Testis (tissue), 3 donors: Measurements from ENCODE around the gene RBL2. TPM values are rescaled to one million over a fixed set of nuclear protein-coding genes. Genes with fewer than 3 reads are reported as not detected.

Experiments used
- DNase-seq: peaks from one replicate; pipeline ENCODE4 v3.0.0-alpha.2; 2019
- H3K27ac ChIP-seq, 2 donors: fragments of 200-600 bp; sonication (generic); one replicate each; pipeline ENCODE4 v1.5.1; 2019
- H3K27me3 ChIP-seq: fragments of 200-600 bp; sonication (generic); one replicate; pipeline ENCODE4 v1.5.1; 2019
- H3K36me3 ChIP-seq: fragments of 200-600 bp; sonication (generic); one replicate; pipeline ENCODE4 v1.5.1; 2017; ENCODE audit warnings: low read depth; ENCODE audit errors: missing control alignments
- H3K4me1 ChIP-seq: fragments of 200-600 bp; sonication (generic); one replicate; pipeline ENCODE4 v1.5.1; 2019
- H3K4me3 ChIP-seq, 2 donors: fragments of 200-600 bp; sonication (generic); one replicate each; pipeline ENCODE4 v1.5.1; 2017 to 2019
- H3K9me3 ChIP-seq: fragments of 200-600 bp; sonication (generic); one replicate; pipeline ENCODE4 v1.5.1; 2017
- CTCF ChIP-seq, 3 experiments: fragments of 450-650 bp in 2 of 3; fragments of 200-600 bp in 1 of 3; sonication (generic) in 1 of 3; IDR thresholded peaks; one replicate each; pipeline ENCODE4 v1.5.1; 2016 to 2019; ENCODE audit warnings: antibody characterized with exemption in 3 of 3, mild to moderate bottlenecking in 2 of 3, moderate library complexity in 1 of 3
- POLR2A ChIP-seq: fragments of 450-650 bp; IDR thresholded peaks from one replicate; pipeline ENCODE4 v1.6.1; 2017; ENCODE audit warnings: antibody characterized with exemption, mild to moderate bottlenecking, moderate library complexity
- WGBS, 2 donors: methylation state at CpG; one replicate each; pipeline ENCODE4 v1.1.5; 2018; 5-methylcytosine and 5-hydroxymethylcytosine counted together
- intact Hi-C: fragments of 100-400 bp; cut with DNase I; formaldehyde crosslinking; loops from one replicate; pipeline ENCODE4 v1.15.1; 2023; ENCODE audit warnings: low total_unique reads
- polyA plus RNA-seq: library from polyadenylated mRNA; stranded (reverse); fragments of 350-450 nt; fragmentation: Illumina TruSeq; extraction: RNeasy Lipid Tissue Mini Kit (QIAGEN cat#74804); gene quantifications from one replicate; pipeline ENCODE4 v1.2.3, GENCODE V29; 2014; ENCODE audit warnings: low read depth, low replicate concordance; ENCODE audit not compliant: insufficient read depth
- total RNA-seq, 2 donors: library from RNA; depleted of rRNA; stranded (reverse); fragments of >200 nt; gene quantifications; one replicate each; pipeline ENCODE4 v1.2.3, GENCODE V29; 2016

The RBL2 gene
- total and polyA plus RNA-seq, 3 donors from 2014 or later = 99.1 to 117 (median 106) TPM

- H3K4me1 ChIP-seq = no peaks in the 10 kb centered on the region
- no peak overlapping the region for H3K4me3 ChIP-seq
- H3K27ac ChIP-seq = peak overlapping the region in 1 of 2 donors; percentile 47
- H3K9me3 ChIP-seq = no peaks in the 10 kb centered on the region
- no peaks in the 10 kb centered on the region for H3K36me3 ChIP-seq
- 83 to 86% methylated on average over 19 of the region's 19 CpGs for WGBS, 2 donors
- DNase-seq = no peak
- intact Hi-C loops = no loop called here
- TF ChIP-seq POLR2A (no peak), CTCF (IDR thresholded peaks at IDR 0.05) (no peak)
- H3K27me3 ChIP-seq = no peaks in the 10 kb centered on the region
Observed at GRCh38 chr16:53518550-53519416, 84.5 kb downstream of the RBL2 start.

DNA sequence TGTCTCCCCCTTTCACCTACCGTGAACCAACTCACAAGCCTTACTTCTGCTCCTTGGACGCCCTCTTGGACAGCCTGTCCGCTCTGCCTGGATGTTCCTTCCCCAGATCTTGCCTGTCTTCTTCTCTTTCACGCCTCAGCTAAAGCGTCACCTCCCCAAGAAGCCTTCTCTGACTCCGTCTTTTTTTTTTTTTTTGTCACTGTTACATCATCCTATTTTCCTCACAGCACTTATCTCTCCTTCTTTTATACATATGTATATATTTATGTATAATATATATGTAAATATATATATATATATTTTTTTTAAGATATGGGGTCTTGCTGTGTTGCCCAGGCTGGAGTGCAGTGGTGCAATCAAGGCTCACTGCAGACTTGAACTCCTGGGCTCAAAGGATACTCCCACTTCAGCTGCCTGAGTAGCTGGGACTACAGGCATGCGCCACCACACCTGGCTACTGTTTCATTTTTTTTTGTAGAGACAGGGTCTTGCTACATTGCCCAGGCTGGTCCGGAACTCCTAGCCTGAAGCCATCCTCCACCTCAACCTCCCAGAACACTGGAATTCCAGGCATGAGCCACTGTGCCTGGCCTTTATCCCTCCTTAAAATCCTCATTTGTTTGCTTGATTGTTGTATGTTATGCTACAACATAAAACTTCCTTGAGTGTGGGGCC is 85.3 kb downstream of the RBL2 start:
- TF ChIP-seq POLR2A (no peak), CTCF (IDR thresholded peaks at IDR 0.05) (no peak)
- Histone ChIP-seq H3K27ac (peak overlapping the region in 1 of 2 donors; percentile 47), H3K36me3 (no peaks in the 10 kb centered on the region), H3K4me3 (no peak overlapping the region), H3K27me3 (no peaks in the 10 kb centered on the region), H3K9me3 (no peaks in the 10 kb centered on the region), H3K4me1 (no peaks in the 10 kb centered on the region)
- intact Hi-C loops = no loop called here
- DNase-seq = no peak
- WGBS, 2 donors = 85 to 91% methylated on average over 8 of the region's 8 CpGs

GRCh38 chr16:53523126-53523804 is 89.0 kb downstream of the RBL2 start:
- Histone ChIP-seq H3K36me3 (no peaks in the 10 kb centered on the region), H3K9me3 (no peaks in the 10 kb centered on the region), H3K27ac (no peak overlapping the region), H3K4me1 (no peaks in the 10 kb centered on the region), H3K4me3 (no peak overlapping the region), H3K27me3 (no peaks in the 10 kb centered on the region)
- intact Hi-C loops = no loop called here
- TF ChIP-seq POLR2A (no peak), CTCF (IDR thresholded peaks at IDR 0.05) (no peak)
- no peak for DNase-seq
- 93 to 96% methylated on average over 21 of the region's 21 CpGs for WGBS, 2 donors

DNA sequence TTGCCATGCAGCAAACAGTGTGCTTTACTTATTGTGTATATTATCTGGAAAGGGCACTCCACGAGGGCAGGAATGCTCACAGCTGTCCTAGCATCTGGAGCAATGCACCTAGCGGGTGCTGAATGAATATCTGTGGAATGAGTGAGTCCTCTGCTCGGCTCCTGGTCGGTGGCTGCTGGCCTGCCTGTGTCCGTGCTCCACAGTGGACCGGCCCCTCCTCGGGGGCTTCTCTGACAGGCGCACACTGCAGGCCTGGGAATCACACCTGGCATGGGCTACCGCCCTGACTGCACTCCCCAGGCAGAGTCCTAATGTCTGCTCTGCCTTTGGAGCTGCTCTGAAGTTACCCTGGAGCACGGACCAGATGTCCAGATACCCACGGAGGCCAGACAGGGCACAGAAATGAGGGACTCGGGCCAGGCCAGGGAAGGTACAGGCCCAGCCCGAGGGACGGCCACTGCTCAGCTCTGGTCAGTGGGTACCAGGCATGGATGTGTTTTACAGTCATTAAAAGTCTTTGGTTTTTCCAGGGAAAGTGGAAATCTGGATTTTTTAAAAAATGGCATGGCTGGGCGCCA is 89.8 kb downstream of the RBL2 start:
- TF ChIP-seq CTCF (IDR thresholded peaks at IDR 0.05) (no peak), POLR2A (no peak)
- no peaks in the 10 kb centered on the region for H3K4me1 ChIP-seq
- 86 to 89% methylated on average over 7 to 15 of the region's 15 CpGs for WGBS, 2 donors
- no peak for DNase-seq
- no peak overlapping the region for H3K4me3 ChIP-seq
- H3K36me3 ChIP-seq = no peaks in the 10 kb centered on the region
- no peak overlapping the region for H3K27ac ChIP-seq
- no peaks in the 10 kb centered on the region for H3K9me3 ChIP-seq
- no peaks in the 10 kb centered on the region for H3K27me3 ChIP-seq
- intact Hi-C loops = no loop called here
